PC-9 (cell line): Measurements from ENCODE around the gene DSCAML1. TPM values are rescaled to one million over a fixed set of nuclear protein-coding genes. Genes with fewer than 3 reads are reported as not detected.

Experiments used
- BruUV-seq: library from RNA; stranded (reverse); fragments of 400-500 nt; replicated peaks from 2 replicates; lab custom pipeline; 2021; lab: Mats Ljungman, UMichigan
- CTCF ChIA-PET: fragments of 300-600 bp; sonication (Branson Sonifier 250); formaldehyde crosslinking; loops from one replicate; lab custom pipeline; 2022; ENCODE audit warnings: antibody characterized with exemption; lab: Charles Lee
- POLR2A ChIA-PET: fragments of 300-600 bp; sonication (Branson Sonifier 250); formaldehyde crosslinking; loops from one replicate; lab custom pipeline; 2022; ENCODE audit warnings: antibody characterized with exemption; ENCODE audit not compliant: unreplicated experiment; lab: Charles Lee
- DNase-seq, 2 experiments: peaks; one replicate each; pipeline versions ENCODE4 v3.0.0 to v3.0.0-alpha.2; 2015 to 2022; ENCODE audit warnings: mixed read lengths in 1 of 2
- H2AFZ ChIP-seq: fragments of 200-600 bp; sonication (generic); 2 replicates; pipeline ENCODE4 v1.8.1; 2017; ENCODE audit warnings: antibody characterized with exemption
- H3F3A ChIP-seq: fragments of 200-600 bp; sonication (generic); 2 replicates; pipeline ENCODE4 v1.8.1; 2017; ENCODE audit warnings: antibody characterized with exemption, mild to moderate bottlenecking, low read depth; ENCODE audit not compliant: insufficient read depth
- H3K27ac ChIP-seq: fragments of 200-600 bp; sonication (generic); 2 replicates; pipeline ENCODE4 v1.6.1; 2016; ENCODE audit warnings: mixed run types
- H3K27me3 ChIP-seq: fragments of 200-600 bp; sonication (generic); 2 replicates; pipeline ENCODE4 v1.6.1; 2016; ENCODE audit warnings: low read depth, mixed run types; ENCODE audit not compliant: insufficient read depth
- H3K36me3 ChIP-seq: fragments of 200-600 bp; sonication (generic); 2 replicates; pipeline ENCODE4 v1.6.1; 2016; ENCODE audit warnings: low read depth, mixed run types
- H3K4me1 ChIP-seq: fragments of 200-600 bp; sonication (generic); replicated peaks from 2 replicates; pipeline ENCODE4 v1.6.1; 2016; ENCODE audit warnings: mixed run types; ENCODE audit not compliant: insufficient read depth
- H3K4me2 ChIP-seq: fragments of 200-600 bp; sonication (generic); 2 replicates; pipeline ENCODE4 v1.6.1; 2017; ENCODE audit warnings: mixed run types
- H3K4me3 ChIP-seq: fragments of 200-600 bp; sonication (generic); 2 replicates; pipeline ENCODE4 v1.6.1; 2016; ENCODE audit warnings: mixed run types
- H3K79me2 ChIP-seq: fragments of 200-600 bp; sonication (generic); 2 replicates; pipeline ENCODE4 v1.6.1; 2017; ENCODE audit warnings: low read depth, mixed run types
- H3K9me2 ChIP-seq: fragments of 200-600 bp; sonication (generic); 2 replicates; pipeline ENCODE4 v1.8.1; 2017; ENCODE audit warnings: mild to moderate bottlenecking; ENCODE audit not compliant: insufficient read depth
- H3K9me3 ChIP-seq: fragments of 200-600 bp; sonication (generic); 2 replicates; pipeline ENCODE4 v1.8.1; 2016; ENCODE audit warnings: low read depth; ENCODE audit not compliant: insufficient read depth
- H4K20me1 ChIP-seq: fragments of 200-600 bp; sonication (generic); 2 replicates; pipeline ENCODE4 v1.8.1; 2017; ENCODE audit not compliant: insufficient read depth
- EZH2 ChIP-seq: fragments of 200-600 bp; sonication (generic); IDR thresholded peaks from 2 replicates; pipeline ENCODE4 v1.8.0; 2017; ENCODE audit warnings: antibody characterized with exemption, low read depth
- intact Hi-C: fragments of 100-400 bp; cut with micrococcal nuclease; formaldehyde crosslinking; loops from one replicate; pipeline ENCODE4 v1.10.0; 2022; ENCODE audit not compliant: unreplicated experiment
- total RNA-seq: library from RNA; stranded (reverse); gene quantifications from 2 replicates; pipeline ENCODE4 v1.2.3, GENCODE V29; 2021
- TF ChIP-seq, protein P1 (sequence below): fragments of 200-600 bp; sonication (generic); conservative IDR thresholded peaks from 2 replicates; pipeline ENCODE4 v1.6.1; 2017; ENCODE audit warnings: mixed run types, antibody characterized with exemption, mild to moderate bottlenecking, moderate library complexity

Gene DSCAML1
- total RNA-seq, 1 experiment from 2014 or later, result not detected

DNA sequence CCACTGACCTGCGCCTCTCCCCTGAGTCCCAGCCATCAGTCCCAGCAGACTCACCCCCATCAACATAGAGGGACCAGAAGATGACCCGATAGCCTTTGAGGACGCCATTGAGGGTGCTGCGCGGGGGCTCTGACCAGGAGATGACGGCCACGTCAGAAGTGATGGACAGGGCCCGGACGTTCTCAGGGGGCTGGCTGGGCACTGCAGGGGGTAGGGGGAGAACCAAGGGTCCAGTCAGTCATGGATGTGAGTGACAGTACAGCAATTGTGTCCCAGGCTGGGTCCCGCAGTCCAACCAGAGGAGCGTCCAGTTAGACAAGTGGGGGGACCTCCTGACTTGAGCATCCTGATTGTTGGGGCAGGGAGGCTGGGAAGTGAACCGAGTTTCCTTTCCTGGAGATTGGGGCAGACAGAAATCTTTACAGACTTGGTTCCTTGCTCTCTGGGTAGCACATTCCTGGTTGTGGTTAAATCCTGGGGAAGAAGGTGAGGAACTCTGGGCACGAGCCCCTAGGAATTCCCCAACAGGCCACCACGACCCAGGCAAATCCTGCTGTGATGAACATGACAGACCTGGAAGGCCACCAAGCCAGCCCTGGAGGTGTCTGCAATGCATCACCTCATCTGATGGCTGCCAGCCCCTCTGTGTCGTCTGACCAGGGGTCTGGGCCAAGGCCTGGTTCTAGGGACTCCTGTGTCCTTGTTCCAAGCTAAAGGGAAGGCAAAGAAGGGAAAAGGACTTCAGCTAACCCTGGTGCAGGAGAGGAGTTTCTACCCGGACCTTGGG lies 335.4 kb downstream of the DSCAML1 start:
- intact Hi-C loops, result no loop called here
- H2AFZ ChIP-seq, result no peak overlapping the region
- H3K9me2 ChIP-seq, result no peaks in the 10 kb centered on the region
- H3K36me3 ChIP-seq, result no peaks in the 10 kb centered on the region
- H3K4me2 ChIP-seq, result no peak overlapping the region
- H3F3A ChIP-seq, result no peaks in the 10 kb centered on the region
- POLR2A ChIA-PET, result no interaction called here
- CTCF ChIA-PET, result no interaction called here
- no TSS peak for BruUV-seq
- no peak overlapping the region for H3K27ac ChIP-seq
- H3K4me3 ChIP-seq, result no peak overlapping the region
- no peaks in the 10 kb centered on the region for H3K79me2 ChIP-seq
- no peak for TF ChIP-seq EZH2
- TF ChIP-seq, protein P1, sequence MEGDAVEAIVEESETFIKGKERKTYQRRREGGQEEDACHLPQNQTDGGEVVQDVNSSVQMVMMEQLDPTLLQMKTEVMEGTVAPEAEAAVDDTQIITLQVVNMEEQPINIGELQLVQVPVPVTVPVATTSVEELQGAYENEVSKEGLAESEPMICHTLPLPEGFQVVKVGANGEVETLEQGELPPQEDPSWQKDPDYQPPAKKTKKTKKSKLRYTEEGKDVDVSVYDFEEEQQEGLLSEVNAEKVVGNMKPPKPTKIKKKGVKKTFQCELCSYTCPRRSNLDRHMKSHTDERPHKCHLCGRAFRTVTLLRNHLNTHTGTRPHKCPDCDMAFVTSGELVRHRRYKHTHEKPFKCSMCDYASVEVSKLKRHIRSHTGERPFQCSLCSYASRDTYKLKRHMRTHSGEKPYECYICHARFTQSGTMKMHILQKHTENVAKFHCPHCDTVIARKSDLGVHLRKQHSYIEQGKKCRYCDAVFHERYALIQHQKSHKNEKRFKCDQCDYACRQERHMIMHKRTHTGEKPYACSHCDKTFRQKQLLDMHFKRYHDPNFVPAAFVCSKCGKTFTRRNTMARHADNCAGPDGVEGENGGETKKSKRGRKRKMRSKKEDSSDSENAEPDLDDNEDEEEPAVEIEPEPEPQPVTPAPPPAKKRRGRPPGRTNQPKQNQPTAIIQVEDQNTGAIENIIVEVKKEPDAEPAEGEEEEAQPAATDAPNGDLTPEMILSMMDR, result no peak
- DNase-seq, result no peak
- no peaks in the 10 kb centered on the region for H3K9me3 ChIP-seq
- H3K27me3 ChIP-seq, result peaks cover 100% of the 10 kb centered on the region
- H3K4me1 ChIP-seq, result no peaks in the 10 kb centered on the region
- H4K20me1 ChIP-seq, result 0 out of 2 replicates have a peak, but pooled peaks cover 3% of the 10 kb centered on the region

DNA sequence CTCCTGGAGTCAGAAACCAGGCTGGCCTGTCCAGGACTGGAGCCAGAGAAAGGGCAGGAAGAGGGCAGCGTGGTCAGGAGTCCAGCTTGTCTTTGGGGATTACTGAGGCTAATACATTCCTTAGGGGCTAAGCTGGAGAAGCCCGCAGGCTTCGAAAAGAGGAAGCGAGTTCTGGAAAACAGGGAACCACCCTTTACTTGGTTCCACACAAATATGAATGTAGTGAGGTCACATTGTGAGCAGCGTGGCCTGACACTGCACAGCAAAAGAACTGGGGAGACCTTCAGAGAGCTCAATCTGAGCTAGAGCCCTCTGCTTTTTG lies 337.1 kb downstream of the DSCAML1 start:
- Histone ChIP-seq H3K4me3 (no peak overlapping the region), H3K4me1 (no peaks in the 10 kb centered on the region), H2AFZ (no peak overlapping the region), H3K27me3 (peaks cover 100% of the 10 kb centered on the region), H3F3A (no peaks in the 10 kb centered on the region), H4K20me1 (0 out of 2 replicates have a peak, but pooled peaks cover 3% of the 10 kb centered on the region), H3K4me2 (no peak overlapping the region), H3K9me3 (no peaks in the 10 kb centered on the region), H3K36me3 (no peaks in the 10 kb centered on the region), H3K79me2 (no peaks in the 10 kb centered on the region), H3K9me2 (no peaks in the 10 kb centered on the region), H3K27ac (no peak overlapping the region)
- CTCF ChIA-PET, result no interaction called here
- POLR2A ChIA-PET, result no interaction called here
- no peak for DNase-seq
- intact Hi-C loops, result no loop called here
- TF ChIP-seq, protein P1, result no peak
- no peak for TF ChIP-seq EZH2
- no TSS peak for BruUV-seq

DNA sequence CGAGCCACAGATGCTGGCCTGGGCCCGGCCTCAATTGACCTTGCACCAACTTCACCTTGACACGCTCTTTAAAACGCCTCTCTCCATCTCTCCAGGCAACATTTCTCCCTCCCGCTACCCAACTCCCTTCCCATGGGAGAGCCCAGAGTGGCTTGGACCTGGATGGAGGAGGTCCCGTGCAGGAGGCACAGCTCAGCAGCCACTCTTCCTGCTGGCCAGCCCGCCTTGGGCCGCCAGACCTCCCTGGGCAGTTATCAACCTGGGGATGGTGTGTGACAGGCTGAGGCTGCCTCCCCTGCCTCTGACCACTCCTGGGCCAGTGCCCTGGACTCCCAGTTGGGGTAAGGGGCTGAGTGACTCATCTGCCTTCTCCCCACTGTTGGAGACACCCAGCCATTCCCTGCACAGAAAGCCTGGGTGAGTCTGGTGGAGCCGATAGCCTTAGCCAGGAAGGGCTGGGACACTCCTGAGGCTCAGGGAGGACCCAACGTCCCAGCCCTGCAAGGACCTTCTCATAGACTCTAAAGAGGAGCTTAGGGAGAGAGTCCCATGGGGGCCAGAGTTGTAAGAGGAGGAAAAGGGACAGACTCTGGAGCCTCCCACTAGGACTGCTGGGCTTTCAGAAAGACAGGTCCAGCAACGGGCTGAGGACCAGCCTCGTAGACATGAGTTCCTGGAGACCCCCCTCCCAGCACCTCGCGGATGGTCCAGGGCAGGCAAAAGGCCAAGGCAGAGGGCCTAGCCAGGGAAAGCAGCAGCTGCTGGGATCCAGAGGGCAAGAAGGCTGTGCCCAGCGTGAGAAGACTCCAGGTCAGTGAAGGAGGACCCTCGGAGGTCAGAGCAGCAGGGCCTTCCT lies 337.7 kb downstream of the DSCAML1 start:
- 0 out of 2 replicates have a peak, but pooled peaks cover 3% of the 10 kb centered on the region for H4K20me1 ChIP-seq
- H3K4me1 ChIP-seq, result no peaks in the 10 kb centered on the region
- intact Hi-C loops, result no loop called here
- no peak overlapping the region for H3K4me3 ChIP-seq
- H3K36me3 ChIP-seq, result no peaks in the 10 kb centered on the region
- ChIA-PET CTCF (no interaction called here), POLR2A (no interaction called here)
- DNase-seq, result no peak
- no TSS peak for BruUV-seq
- TF ChIP-seq EZH2, result no peak
- TF ChIP-seq, protein P1, result no peak
- no peak overlapping the region for H3K27ac ChIP-seq
- H3K9me3 ChIP-seq, result no peaks in the 10 kb centered on the region
- no peak overlapping the region for H3K4me2 ChIP-seq
- H2AFZ ChIP-seq, result no peak overlapping the region
- no peaks in the 10 kb centered on the region for H3K79me2 ChIP-seq
- H3K27me3 ChIP-seq, result peaks cover 100% of the 10 kb centered on the region
- H3K9me2 ChIP-seq, result no peaks in the 10 kb centered on the region
- no peaks in the 10 kb centered on the region for H3F3A ChIP-seq
